ENCODE data around the gene MACIR. TPM values are rescaled to one million over a fixed set of nuclear protein-coding genes. Genes with fewer than 3 reads are reported as not detected.
"Not testable (repeated sequence)": the region's sequence is repeated elsewhere in the genome, so short reads cannot be mapped to it uniquely, and the experiment has no call there.

Gene MACIR, protein sequence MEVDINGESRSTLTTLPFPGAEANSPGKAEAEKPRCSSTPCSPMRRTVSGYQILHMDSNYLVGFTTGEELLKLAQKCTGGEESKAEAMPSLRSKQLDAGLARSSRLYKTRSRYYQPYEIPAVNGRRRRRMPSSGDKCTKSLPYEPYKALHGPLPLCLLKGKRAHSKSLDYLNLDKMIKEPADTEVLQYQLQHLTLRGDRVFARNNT
- 10 to 100 TPM; 11.4 to 16.8 (median 12.3) TPM for polyA plus RNA-seq (ENCODE audit: insufficient read depth in 1 of 5, insufficient read length in 5 of 5, low replicate concordance in 1 of 5)
- long read RNA-seq, donor 1, transcript C5orf30-201 (3 exons, 3,049 nt), result major isoform, 5 of 5 reads
- long read RNA-seq, donor 1, partial matches to known transcripts, result 0 of 5 reads
- long read RNA-seq, donor 1, other reads (novel, unspliced or antisense), result 0 of 5 reads
- long read RNA-seq, donor 2, partial matches to known transcripts, result 0 of 3 reads
- long read RNA-seq, donor 2, other reads (novel, unspliced or antisense), result 0 of 3 reads
- long read RNA-seq, donor 3, partial matches to known transcripts, result 0 of 6 reads
- long read RNA-seq, donor 3, other reads (novel, unspliced or antisense), result 0 of 6 reads
- long read RNA-seq, donor 4, partial matches to known transcripts, result 0 of 4 reads
- long read RNA-seq, donor 4, other reads (novel, unspliced or antisense), result 0 of 4 reads
- long read RNA-seq, donor 5, transcript C5orf30-201 (3 exons, 3,049 nt), result major isoform, 6 of 7 reads
- long read RNA-seq, donor 5, partial matches to known transcripts, result 0 of 7 reads
- long read RNA-seq, donor 5, other reads (novel, unspliced or antisense), result 0 of 7 reads
- long read RNA-seq, donor 6, partial matches to known transcripts, result 0 of 4 reads
- long read RNA-seq, donor 6, other reads (novel, unspliced or antisense), result 0 of 4 reads
- long read RNA-seq, donor 7, partial matches to known transcripts, result 0 of 1 reads
- long read RNA-seq, donor 7, other reads (novel, unspliced or antisense), result 0 of 1 reads
- long read RNA-seq, donor 8, result 0 reads

DNA sequence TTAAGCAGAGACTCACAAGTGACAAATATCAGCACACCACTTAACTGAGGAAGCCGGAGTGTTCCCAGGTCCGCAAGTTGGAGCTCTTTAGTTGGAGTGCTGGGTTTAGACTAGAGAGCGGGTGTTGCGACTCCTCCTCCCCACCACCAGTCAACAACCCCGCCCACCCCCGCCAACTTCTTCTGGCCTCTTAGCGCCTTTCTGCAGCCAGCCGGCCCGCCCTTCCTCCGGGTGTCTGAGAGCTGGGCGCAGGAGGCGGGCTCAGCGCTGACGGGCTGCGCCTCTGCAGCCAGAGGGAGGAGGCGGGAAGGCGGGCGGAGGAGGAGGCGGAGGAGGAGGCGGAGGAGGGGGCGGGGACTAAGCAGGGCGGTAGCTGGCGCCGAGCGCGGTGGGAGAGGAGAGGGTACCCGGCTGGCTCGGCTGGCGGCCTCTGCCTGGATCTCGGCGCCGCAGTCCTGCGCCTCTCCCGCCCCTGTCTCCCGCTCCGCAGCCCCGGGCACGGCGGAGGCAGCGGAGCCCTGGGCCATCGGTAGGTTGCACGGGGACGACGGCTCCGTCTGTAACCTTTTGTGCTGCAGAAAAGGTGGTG, at the start of gene MACIR:
Gene MACIR (plus strand): TSS at position 396 of the 589 bp plus-strand sequence. CDS start 17,157 bp downstream, outside the sequence.
- DNase-seq, result peak; percentile 95 to 97

DNA sequence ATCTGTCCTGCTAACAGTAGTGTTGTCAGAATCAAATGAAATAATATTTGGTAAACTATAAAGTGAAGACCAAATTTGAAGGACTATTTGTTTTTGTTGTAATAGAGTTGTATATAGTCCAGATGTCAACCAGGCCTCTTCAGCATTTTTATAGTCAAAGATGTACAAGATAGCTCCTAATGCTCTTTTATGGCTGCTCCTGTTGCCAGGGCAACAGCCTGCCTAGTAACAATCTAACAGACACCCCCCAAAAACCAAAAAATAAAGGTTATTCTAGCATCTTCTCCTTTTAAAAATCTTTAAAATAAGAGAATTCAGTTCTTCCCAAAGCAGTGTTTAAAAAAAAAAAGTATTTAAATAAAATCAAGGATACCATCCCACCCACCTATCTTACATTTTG, 49.5 kb upstream of the MACIR start:
- DNase-seq, result no peak

DNA sequence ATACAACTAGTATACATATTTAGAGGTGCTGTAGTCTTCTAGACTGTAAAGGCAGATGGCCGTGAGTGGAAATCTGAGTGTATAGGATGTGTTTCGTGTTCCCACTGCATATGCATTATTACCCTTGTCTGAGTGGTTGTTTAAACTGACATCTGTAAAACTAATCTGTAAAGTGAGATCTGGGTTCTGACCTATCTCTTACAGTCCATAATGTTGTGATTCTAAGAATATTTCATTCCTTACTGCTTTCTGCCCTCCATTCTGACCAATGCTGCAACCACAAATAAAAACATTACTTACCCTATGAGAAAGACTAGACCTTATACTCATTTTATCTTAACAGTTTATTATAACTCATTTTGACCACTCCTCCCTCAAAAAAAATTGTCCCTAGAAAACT, 47.6 kb upstream of the MACIR start:
- DNase-seq, result no peak

DNA sequence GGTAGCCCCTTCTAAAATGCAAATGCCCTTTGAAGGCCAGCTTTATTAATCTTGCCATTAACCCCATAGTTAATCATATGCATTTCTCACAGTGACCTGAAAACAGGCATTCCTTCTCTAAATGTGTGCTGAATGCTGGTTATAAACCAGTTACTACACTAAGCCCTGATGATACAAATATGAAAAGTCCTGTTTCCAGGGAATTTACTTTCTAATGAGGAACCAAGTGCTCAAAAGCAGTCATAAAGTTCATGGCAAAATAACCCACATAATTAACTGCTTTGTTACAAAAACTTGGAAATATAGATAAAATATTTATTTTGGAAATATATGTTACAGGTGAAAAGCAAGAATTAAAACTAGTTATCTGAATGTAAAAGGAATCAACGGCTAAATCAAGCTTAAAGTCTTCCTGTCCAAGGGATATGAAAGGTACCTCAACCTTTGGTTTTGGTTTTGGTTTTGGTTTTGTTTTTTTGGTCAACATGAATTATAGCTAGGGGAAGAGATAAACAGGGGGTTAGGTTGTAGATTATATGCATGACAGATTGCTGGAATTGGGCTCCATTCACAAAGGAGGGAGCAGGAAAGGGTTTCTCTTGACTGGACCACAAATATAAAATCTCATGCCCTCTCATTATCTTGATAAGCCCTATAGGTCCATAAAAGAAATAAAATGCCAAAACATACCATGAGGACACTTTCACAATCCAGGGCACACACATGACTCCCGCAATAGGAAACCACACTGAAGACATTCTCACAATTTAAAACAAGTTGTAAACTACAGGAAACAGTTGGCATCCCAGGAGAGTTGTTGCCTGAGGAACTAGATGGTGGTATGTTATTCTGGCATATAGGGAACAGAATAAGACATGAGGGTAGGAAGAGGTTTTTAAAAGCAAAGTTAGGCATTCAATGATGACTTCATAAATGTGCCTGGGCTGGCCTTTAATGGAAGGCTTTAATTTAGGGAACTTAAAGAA, 46.7 kb upstream of the MACIR start:
- no peak for DNase-seq

GRCh38 chr5:103216137-103216536, 42.4 kb upstream of the MACIR start:
- no peak for DNase-seq

GRCh38 chr5:103216697-103217096, 41.9 kb upstream of the MACIR start:
- no peak for DNase-seq

GRCh38 chr5:103217101-103217500, 41.5 kb upstream of the MACIR start:
- DNase-seq, result no peak

GRCh38 chr5:103218164-103218563, 40.4 kb upstream of the MACIR start:
- DNase-seq, result no peak

- not testable (repeated sequence) for DNase-seq
Measured at GRCh38 chr5:103219074-103219473, 39.5 kb upstream of the MACIR start.

DNA sequence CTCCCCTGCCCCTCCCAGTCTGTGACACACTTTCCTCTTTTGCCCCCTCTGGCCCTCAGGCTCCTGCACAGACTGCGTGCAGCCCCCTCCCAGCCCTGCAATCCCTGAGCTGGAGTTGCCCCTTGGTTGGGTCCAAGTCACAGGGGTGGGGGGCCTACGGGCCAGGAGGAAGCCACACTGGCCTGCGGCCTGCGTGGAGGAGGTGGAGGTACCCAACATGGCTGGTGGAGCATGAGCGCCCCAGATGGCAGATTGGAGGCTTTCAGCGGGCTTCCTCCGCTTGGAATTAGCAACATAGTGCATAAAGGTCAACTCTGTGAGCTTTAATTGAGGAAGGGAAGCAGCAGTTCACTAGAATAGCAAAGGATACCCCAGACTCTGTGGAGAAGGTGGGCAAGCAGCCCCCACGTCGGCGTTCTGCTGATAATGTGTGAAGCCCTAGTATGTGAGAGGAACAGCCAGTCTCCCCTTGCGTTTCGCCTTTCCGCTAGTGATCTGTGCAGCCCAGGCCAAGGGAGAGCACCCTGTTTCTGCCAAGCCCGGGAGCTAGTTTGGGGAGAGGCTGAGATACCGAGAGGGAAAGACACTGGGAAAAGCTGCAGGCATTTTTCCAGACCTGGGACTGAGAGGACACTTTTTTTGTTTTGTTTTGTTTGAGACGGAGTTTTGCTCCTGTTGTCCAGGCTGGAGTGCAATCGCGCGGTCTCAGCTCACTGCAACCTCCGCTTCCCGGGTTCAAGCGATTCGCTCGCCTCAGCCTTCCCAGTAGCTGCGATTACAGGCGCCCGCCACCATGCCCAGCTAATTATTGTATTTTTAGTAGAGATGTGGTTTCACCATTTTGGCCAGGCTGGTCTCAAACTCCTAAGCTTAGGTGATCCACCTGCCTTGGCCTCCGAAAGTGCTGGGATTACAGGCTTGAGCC, 35.3 kb upstream of the MACIR start:
- no peak for DNase-seq

DNA sequence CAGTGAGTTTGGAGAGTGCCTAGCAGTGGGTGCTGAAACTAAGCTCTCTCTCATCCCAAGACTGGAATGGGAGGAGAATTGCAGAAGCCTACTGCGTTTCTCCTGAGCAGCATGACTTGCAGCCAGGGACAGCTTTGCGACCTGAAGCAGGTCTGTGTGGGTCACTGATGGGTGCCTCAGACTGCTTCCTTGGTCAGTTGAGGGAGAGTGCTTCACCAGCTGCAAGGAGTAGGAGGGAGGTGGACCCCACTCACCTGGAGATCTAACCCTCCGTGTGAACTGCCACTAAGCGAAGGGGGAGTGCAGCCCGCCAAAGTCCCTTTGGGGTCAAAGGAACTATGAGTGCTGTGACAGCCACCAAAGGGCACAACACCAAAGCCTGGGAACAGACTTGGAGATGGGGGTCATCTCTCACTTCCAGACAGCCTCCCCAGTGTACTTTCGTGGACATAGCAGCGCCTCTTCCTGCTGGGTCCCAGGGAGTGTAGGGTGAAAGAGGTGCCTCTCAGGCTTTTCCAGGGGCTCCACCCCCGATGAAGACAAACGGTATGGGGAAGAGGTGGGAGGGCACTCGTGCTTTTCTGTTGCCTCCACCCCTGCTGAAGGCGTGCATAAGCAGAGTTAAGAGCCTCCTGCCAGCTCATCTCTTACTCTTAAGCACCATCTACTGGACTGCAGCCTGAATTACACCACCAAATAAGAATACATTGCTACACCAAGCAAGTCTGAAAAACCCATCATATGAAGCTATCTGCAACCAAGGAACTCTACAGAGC, 34.3 kb upstream of the MACIR start:
- DNase-seq, result peak in 1 of 2 donors; percentile 12

GRCh38 chr5:103224894-103225246, 33.7 kb upstream of the MACIR start:
- no peak for DNase-seq

GRCh38 chr5:103228061-103228460, 30.5 kb upstream of the MACIR start:
- no peak for DNase-seq

DNA sequence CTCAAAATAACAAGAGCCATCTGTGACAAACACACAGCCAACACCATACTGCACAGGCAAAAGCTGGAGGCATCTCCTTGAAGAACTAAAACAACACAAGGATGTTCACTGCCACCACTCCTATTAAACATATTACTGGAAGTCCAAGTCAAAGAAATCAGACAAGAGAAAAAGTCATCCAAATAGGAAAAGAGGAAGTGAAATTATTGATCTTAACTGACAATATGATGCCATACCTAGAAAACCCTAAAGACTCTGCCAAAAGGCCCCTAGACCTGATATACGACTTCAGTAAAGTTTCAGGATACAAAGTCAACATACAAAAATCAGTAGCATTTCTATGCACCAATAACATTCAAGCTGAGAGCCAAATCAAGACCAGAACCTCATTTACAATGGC, 30.0 kb upstream of the MACIR start:
- no peak for DNase-seq

- no peak for DNase-seq
Measured at GRCh38 chr5:103232393-103232999, 26.1 kb upstream of the MACIR start.

DNA sequence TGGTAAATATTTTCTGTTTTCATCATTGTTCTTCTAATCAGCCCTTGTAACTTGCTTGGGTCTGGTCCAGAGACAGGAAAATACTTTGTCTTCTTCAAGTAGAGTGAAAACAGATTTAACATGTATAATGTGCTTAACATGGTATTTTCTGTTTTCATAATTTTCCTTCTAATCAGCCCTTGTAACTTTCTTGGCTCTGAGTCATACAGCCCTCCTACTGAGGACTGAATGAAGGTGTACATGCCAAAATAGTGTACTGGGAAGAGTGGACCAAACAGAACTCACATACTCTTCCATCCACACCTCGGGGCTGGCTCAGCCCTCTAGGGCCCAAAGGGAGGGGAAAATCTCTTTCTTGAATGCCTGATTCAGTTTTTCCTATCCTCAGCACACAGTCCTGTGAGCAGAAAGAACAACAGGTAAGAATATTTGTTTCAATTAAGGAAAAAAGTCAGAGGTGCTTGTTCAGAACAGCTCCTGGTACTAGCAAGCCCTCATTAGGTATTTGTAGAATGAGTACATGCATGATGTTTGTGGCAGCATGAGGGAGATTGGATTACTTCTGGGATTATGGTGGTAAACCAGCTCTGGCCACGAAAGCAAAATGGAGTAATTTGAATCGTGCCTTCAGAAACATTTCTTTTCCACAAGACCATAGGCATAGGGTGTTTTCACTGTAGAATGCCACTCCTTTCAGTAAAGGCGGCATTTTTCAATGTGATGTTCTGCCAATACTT, 24.2 kb upstream of the MACIR start:
- DNase-seq, result no peak

- no peak for DNase-seq
Measured at GRCh38 chr5:103235891-103236290, 22.7 kb upstream of the MACIR start.

GRCh38 chr5:103237778-103238177, 20.8 kb upstream of the MACIR start:
- no peak for DNase-seq

Measured in right lung (tissue), 10 donors.